Measurements from ENCODE around the gene LCP2.

Gene LCP2

DNA sequence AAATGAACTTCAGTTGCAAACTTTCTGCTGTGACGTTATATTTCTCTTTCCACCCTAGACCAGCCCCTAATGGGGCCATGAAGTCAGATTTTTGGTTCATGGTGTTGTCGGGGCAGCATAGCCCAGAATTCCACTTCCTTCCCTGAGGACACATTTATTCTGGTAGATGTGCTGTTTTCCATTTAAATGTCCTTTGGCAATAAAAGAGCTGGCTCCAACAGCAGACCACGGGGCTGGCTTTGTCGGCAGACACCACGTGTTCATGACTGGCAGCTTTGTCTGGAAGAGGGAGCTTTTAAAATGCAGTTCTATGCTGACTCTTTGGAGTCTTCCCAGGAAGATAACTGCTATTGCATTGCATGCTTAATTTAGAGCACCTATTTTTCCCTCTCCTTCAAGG lies 17.6 kb upstream of the LCP2 start:
- no peak for DNase-seq (ENCODE audit: low read depth in 2 of 2)

DNA sequence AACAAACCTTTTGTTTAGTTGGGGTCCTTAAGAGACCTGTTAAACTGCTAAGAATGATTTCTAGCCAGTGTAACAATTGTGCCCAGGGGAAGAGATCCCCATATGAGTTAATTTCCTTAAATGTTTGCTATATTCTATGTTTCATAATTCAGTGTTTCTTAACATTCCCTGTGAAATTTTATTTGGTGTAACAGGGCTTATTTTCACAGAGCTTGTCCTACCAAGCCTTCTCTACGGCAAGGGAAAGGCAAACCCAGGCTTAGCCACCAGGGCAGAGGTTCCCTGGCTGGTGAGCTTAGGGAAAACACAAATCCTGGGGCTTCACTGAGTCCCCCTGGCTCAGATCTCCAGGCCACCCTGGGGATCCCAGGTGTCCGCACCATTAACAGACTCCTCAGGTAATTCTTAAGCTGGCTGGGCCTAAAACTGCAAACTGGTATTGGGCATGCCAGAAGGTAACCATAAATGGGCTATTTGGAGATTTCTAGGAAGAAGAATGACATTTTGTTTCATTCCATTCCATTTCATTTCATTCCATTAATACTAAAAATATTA lies 17.0 kb upstream of the LCP2 start:
- no peak for DNase-seq (ENCODE audit: low read depth in 2 of 2)

DNA sequence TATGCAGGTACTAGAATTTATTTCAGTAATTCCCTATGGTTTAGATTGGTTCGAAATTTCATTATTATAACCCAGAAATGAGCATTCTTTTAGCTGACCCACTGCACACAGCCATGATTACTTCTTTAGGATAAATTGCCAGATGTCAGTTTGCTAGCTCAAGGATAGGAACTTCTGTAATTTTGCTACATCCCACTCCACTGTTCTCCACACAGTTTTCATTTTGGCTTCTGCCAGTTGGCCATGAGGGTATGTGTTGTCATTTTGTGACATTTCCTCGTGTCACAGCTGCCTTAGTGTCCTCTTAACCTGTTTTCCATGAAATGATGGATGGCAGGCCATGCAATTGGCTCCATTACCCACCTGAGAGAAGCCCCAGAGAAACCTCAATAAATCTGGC lies 16.2 kb upstream of the LCP2 start:
- DNase-seq (ENCODE audit: low read depth in 2 of 2): no peak

DNA sequence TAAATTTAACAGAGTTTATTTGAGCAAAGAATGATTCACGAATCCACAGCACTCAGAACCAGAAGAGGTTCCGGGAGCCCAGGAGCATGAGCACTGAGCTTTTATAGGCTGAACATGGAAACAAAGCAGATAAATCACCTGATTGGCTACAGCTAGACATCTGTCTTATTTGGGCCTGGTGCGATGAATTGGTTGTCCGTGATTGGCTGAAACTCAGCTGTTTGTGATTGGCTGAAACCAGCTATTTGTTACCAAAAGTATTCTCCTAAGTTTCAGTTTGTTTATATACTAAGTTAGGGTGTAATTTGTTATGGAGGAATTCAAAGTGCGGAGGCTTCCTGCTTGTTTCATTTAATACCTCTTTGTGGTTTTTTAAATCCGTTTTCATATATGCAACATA lies 15.8 kb upstream of the LCP2 start:
- DNase-seq (ENCODE audit: low read depth in 2 of 2): no peak

DNA sequence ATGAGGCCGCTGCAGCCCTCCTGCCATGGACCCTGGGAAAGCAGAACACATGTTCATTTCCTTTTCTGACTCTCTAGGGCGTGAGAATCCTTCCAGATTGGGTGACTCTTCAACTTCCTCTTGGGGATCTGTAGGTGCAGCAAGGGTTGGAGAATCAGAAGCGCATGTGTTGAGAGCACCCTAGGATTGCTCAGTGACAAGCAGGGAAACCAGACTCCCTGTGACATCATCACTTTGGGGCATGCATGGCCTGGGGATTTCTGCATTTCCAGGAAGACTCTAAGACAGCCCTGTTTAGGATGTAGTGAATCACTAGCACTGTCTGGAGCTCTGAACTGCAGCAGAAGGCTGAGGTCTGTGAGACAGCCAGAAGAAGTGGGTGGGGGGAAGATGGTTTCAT lies 15.1 kb upstream of the LCP2 start:
- DNase-seq (ENCODE audit: low read depth in 2 of 2): peak in 1 of 2 donors; percentile 63

DNA sequence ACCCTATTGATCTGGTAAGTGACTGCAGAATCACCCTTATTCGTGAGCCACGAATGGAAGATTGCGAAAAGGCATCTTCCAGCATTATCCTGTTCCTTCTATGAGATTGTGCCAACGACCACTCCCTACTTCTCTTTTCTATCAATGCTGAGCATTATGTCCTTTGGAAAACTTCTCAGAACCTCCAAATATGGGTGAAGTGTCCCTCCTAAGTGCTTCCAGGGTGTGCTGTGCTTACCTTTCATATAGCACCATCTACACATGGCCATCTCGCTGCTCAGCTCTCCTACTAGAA lies 14.7 kb upstream of the LCP2 start:
- no peak for DNase-seq (ENCODE audit: low read depth in 2 of 2)

DNA sequence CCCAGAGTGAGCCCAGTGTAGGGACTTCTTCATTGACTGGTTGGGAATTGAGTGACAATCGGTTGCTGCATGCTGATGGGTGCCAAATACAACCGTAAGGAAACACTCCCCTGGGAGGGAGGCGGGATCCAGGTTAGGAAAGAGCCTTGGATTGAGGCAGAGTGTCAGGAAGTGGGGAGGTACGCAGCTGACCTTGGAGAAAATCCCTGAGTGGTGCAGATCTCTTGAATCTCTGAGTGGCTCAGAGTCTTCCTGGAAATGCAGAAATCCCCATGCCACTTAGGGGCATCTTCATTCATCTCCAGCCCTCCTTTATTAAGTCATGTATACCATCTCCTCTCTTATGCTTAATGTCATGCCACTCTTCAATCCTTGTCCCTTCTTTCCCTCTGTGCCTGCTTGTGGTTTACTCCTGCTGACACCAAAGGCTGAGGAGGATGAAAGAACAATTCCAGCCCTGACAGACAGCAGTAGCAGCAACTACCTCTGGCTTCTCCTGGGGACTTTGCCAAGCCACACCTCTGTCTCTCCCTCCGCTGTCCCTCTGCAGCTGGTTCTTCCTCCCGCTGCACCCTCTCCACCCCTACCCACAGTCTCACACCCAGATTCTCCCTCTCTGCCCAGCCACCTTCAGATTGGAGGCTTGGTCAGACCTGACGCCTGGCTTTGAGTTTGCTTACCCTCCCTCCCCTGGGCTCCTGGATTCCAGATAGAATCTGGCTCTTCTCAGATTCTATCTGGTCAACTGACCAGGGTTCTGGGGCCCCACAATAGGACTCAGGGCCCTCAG lies 14.1 kb upstream of the LCP2 start:
- DNase-seq (ENCODE audit: low read depth in 2 of 2): no peak

DNA sequence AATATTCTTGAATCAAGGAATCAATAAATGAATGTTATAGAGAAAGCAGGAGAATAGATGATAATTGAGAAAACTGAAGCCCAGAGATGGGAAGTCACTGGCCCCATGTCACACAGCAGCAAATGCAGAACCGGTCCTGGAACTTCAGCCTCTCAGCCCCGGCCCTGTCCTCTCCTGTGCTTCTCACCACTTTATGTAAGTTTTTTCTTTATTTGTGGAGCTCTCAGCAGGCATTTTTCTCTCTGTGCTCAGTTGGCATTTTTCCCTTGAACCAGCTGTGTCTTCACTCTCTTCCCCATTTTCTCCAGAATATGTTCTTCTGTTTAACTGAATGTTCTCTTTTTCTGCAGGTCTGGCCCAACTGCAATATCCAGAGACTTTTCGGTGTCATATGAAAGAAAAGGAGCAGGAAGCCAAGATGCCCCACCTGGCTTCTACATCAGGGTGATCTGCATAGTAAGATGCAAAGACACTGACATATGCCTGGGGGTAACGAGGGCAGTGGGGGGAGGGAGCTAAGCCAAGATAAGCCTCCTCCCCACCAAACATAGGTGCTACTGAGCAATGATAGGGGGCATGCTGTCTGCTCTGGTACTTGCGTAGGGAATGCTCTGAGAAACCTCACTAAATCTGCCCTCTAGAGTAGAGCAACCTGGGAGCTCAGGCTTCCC lies 12.8 kb upstream of the LCP2 start:
- no peak for DNase-seq (ENCODE audit: low read depth in 2 of 2)

DNA sequence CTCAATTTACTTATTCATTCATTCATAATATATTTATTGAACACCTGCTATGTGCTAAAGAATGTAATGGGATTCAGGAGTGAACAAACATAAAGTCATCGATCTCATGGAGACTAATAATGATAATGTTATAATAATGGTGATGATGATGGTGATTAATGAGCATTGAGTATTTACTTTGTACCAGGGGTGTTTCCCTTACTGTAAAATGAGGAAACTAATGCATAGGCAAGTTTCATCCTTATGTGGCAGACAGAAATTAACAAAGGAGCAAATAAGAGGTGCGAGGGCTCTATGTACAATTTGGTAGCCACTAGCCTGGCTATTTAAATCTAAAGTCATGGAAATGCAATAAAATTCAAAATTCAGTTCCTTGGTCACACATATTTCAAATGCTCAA lies 11.1 kb upstream of the LCP2 start:
- DNase-seq (ENCODE audit: low read depth in 2 of 2): no peak

DNA sequence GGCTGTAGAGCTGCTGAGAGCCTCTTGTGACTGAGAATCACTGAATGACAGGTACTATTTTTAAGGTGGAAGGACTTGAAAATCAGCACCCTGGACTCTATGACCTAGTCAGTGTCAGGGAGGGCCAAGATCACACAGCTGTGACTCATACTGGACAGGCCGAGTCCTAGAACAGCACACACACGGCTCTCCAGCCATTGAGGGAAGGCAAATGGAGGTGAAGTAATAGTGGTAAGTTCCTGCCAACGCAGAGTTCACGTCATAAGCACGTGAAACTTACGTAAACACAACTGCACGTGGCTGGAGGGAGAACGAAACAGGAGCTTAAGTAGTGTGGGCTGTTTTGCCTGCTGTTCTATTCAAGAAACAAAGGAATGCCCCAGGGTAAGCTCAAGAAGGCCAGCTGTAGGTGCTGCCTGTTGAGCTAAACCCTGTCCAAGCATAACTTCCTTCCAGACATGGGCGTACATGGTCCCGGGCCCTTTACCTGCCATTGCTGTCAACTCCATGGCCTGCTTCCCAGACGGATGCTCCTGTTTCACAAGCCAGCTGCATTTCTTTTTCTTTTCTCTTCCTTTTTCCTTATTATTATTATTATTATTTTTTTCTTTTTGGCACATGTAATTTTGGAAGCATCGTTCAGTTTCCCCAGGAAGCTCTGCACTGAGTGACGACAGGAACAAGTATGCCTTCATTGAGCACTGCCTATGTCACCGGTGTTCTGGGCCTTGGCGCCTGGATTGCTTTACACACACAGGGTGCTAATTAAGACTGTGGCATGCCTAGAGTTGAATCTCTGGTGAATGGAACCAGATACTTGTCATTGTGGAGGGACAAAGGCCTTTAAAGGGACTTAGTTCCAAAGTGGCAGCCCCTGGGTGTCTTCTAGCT lies 10.2 kb upstream of the LCP2 start:
- DNase-seq (ENCODE audit: low read depth in 2 of 2): no peak

DNA sequence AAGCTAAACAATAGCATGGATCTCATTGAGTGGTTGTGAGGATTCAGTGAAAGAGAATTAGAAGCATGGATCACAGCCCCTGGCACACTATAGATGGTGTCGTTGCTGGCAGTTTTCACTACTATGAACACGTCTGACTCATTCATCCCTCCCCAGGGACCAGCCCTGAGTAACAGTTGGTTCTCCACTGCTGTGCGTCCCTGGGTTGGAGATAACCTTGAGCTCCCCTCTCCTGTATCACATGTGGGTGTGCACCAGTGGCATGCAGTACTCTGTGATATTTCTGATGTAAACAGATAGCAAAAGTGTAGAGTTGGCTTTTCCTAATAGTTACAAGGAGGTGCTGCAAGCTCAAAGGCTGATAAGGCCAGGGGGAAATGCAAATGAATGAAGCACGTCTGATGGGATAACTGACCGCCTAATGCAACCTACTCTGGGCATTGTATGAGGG lies 8.8 kb upstream of the LCP2 start:
- no peak for DNase-seq (ENCODE audit: low read depth in 2 of 2)

DNA sequence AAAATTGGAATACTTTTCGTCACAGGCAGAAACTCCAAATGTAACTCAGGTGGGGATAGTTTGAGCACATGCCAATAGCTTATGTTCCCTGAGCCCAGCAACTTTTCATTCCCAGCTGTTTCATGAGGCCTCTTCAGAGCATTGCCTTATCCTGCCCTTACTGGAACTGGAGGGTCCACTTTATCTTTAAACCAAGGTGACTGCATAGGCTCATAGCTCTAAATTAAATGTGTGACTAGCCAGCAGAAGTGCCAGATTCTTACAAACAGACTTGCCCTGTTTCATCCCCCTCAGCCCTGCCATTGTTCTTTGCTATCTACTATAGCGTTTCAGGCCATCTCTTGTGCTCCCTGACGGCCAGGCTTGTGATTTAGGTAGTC lies 8.1 kb upstream of the LCP2 start:
- DNase-seq (ENCODE audit: low read depth in 2 of 2): no peak

DNA sequence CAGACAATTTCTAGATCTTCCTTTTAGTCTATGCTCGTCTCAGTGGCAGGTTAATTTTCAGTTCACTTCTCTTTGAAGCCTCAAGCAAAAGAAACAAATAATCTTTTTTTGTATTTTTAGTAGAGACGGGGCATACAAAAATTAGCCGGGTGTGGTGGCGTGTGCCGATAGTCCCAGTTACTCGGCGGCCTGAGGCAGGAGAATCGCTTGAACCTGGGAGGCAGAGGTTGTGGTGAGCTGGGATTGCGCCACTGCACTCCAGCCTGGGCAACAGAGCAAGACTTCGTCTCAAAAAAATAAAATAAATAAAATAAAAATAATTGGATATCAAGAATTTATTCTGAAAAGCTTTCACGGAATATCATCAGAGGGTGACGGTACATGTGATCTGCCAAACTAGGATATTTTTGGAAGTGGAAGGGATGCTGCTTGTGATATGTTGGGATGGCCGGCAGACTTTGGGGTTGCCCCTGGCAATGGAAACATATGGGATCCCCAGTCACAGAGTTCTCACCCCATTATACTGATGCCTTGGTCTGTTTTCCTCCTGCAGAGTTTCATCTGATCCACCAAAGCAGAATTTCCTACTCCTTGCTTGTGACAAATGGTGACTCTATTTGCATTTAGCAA lies 7.6 kb upstream of the LCP2 start:
- DNase-seq (ENCODE audit: low read depth in 2 of 2): no peak

DNA sequence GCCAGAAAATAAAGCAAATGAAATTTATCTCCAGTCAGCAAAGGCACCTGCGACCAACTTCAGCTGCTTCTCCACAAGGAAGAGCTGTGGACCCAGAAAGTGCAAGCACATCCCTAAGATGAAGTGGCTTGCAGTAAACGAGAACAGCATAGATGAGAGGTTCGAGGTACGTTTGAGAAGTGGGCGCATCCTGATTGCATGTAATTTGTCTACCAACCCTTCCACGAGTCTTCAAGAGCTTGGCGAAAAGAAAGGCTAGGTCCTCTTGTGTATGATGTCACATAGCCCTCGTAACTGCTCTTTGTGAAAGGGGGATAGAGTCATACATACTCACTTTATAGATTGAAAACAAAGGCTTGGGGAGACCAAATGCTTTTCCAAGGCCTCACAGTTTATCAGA lies 6.0 kb upstream of the LCP2 start:
- DNase-seq (ENCODE audit: low read depth in 2 of 2): no peak

DNA sequence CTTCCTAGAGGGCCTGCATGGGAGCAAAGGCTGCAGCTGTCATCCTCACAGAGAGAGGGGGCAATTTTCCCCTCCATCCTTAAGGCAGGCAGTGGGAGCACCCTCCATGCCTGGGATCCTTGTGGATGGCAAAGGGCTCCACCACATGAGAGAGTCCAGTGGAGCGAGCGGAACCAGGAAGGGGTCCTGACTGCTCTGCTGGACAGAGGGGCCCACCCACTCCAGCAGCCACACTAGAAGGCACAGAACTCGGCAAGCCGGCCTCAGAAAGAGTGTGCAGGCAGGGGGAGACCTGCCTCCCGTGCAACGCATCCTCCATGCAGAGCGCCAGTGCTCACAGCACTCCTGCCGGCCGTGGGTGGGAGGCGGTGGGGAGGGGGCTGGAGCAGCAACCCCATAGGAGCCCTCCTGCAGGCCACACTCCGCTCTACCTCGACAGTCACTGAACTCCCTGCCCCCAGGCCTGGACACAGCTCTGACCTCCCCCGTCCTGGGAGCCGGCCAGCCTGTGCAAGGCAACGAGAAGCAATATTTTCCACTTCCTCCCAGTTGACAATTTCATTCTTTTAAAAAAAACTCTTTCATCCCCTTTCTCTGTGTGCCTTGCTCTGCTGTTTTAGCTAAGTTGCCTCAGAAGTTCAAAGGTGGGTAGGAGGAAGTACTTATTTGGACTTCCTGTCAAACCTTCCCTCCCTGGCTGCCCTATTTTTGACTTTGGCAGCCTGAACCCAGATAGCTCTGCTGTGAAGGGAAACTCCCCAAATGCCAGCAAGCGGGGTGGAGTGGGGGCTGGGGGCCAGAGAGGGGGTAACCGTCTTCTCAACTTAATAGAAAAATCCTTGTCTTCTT lies 5.3 kb upstream of the LCP2 start:
- DNase-seq (ENCODE audit: low read depth in 2 of 2): peak in 1 of 2 donors; percentile 42

DNA sequence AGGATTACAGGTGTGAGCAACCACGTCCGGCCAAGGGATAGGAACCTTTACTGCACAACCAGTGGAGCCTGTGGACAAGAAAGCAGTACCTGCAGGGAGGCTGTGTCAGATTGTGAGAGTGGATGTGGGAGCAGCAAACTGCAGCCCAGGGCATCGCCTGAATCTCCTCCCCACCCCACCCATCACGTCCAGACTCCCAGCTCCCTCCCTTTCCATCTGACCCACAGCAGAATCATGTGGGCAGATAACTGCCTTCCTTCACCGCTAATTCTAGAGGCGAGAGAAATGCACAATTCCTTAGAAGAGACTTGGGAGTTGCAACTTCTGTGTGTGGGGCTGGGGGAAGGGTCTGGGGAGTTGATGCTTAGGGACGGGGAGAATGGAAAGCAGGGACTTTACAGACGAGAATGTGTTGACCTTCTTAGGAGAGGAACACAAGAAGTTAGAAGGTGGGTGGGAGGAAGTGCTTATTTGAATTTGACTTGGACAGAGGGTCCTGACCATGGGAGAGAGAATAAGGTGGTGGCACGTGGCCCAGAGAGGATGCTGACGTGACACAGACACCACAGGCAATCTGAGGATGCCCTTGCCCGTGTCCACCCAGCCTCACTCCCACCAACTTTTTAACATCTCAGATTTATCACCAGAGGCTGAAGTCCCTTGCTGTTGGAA lies 4.5 kb upstream of the LCP2 start:
- no peak for DNase-seq (ENCODE audit: low read depth in 2 of 2)

DNA sequence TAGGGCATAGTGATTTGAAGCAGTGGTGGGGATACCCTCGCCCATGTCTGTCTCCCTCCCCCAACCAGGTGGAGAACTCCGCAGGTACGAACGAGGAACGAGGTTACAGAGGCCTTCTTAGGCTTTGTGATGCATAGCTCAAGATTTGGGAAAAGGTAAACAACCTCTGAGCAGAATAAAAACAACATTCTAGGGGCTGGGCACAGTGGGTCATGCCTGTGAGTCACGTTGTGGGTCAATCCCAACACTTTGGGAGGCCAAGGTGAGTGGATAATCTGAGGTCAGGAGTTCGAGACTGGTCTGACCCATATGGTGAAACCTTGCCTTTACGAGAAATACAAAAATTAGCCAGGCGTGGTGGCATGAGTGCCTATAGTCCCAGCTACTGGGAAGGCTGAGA lies 3.6 kb upstream of the LCP2 start:
- no peak for DNase-seq (ENCODE audit: low read depth in 2 of 2)

DNA sequence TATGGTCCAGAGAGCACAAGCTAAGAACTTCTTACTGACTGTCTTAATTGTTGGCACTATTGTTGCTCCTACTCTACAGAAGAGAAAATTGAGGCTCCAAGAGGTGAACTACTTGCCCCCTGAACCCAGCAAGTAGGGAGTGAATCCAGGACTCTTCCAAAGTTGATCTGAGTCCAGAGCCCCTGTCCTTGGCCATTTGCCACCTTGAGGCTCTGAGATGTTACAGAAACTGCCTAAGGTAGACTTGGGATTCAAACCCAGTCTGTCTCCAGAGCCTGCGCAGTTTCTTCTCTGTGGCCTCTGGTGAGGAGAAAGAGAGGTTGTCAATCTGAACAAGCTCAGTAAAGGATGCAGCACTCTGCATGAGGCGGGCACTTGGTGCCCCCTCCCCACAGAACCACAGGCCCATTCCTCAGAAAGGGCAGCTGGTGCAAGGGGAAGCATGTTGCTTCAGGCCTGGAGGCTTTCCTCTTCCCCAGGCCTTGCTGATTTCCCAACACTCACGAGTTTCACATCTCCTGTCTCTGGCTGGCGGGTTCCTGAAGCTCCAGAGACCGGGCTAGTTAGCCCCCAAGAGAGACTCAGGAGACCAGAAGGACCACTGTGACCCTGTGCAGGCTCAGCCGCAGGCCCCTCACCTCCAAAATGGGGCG lies 2.9 kb upstream of the LCP2 start:
- no peak for DNase-seq (ENCODE audit: low read depth in 2 of 2)

DNA sequence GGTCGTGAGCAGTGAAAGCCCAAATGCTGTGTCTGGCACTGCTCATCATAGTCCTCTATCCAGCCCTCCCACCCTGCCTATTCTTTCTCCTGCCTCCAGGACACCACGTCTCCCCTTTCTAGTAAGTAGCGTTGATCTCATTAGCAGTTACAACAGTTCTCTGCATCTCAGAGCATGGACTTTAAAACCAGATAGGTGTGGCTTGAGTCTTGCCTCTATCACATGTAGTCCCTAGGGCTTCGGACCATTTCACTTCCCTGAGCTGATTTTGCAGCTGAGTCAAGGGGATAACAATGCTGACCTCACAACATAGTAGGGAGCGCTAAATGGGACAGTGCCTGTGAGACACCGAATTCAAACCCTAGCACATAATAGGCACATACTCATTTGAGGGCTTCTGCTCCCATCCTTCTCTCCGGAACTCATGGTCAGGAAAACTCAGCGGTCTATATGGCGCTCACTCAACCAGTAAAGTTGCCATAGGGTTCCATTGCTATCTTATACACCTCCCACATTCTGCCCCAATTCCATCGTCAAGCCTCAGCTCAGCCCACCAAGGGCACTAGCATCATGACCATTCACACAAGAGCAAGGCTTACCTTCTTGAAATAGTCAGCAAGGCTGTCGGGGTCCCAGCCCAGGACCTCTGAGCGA lies 515 bp downstream of the LCP2 start:
- no peak for DNase-seq (ENCODE audit: low read depth in 2 of 2)
